AG04449 (cell line): ENCODE results near the gene PPP2R1B.

Source experiments
- CTCF ChIA-PET: fragments of 350-600 bp; formaldehyde crosslinking; extraction: SDS; loops from one replicate; lab custom pipeline; 2021; ENCODE audit warnings: antibody characterized with exemption; lab: Yijun Ruan, JAX
- POLR2A ChIA-PET: fragments of 400-600, 350-600 bp; formaldehyde crosslinking; extraction: SDS; loops from one replicate; lab custom pipeline; 2020; ENCODE audit warnings: antibody characterized with exemption, inconsistent platforms; lab: Yijun Ruan, JAX
- DNase-seq: peaks from one replicate; pipeline ENCODE4 v3.0.0-alpha.2; 2010; ENCODE audit warnings: low read depth, low spot score
- H3K4me3 ChIP-seq: 2 replicates; pipeline ENCODE4 v1.5.1; 2011; ENCODE audit warnings: low read depth, mild to moderate bottlenecking, control low read depth, low read length
- CTCF ChIP-seq: IDR thresholded peaks from one replicate; pipeline ENCODE4 v1.5.1; 2011; ENCODE audit warnings: mild to moderate bottlenecking, moderate library complexity, low read length, control low read depth, inconsistent platforms; ENCODE audit not compliant: insufficient read depth; ENCODE audit errors: missing control alignments

PPP2R1B gene

GRCh38 chr11:111797145-111797581 is 31.0 kb upstream of the PPP2R1B start:
- ChIA-PET CTCF (interaction anchor here (0.7 to 2.0 kb wide), 9 partner anchors 8 to 343 kb away, joined by 3 to 7 read pairs (median 3); no protein-coding TSS in a partner anchor), POLR2A (no interaction called here)
- no peak for DNase-seq
- no peak overlapping the region for H3K4me3 ChIP-seq
- no peak for TF ChIP-seq CTCF

GRCh38 chr11:111796696-111797095 is 30.5 kb upstream of the PPP2R1B start:
- CTCF ChIA-PET: interaction anchor here (1.2 to 3.4 kb wide), 7 partner anchors 11 to 234 kb away, joined by 3 to 9 read pairs (median 5); no protein-coding TSS in a partner anchor
- DNase-seq: no peak
- TF ChIP-seq CTCF: no peak
- POLR2A ChIA-PET: interaction anchor here (1.2 kb wide), 1 partner anchor 30 kb away, joined by 3 read pairs; no protein-coding TSS in a partner anchor
- H3K4me3 ChIP-seq: no peak overlapping the region

GRCh38 chr11:111795334-111795985 is 29.3 kb upstream of the PPP2R1B start:
- POLR2A ChIA-PET: interaction anchor here (1.2 kb wide), 1 partner anchor 28 kb away, joined by 3 read pairs; no protein-coding TSS in a partner anchor
- CTCF ChIA-PET: interaction anchor here (0.7 to 3.4 kb wide), 7 partner anchors 16 to 233 kb away, joined by 3 to 9 read pairs (median 4); no protein-coding TSS in a partner anchor

GRCh38 chr11:111793863-111794262 is 27.7 kb upstream of the PPP2R1B start:
- TF ChIP-seq CTCF: no peak
- no peak overlapping the region for H3K4me3 ChIP-seq
- DNase-seq: peak; percentile 57
- POLR2A ChIA-PET: interaction anchor here (0.7 kb wide), 1 partner anchor 16 kb away, joined by 3 read pairs; no protein-coding TSS in a partner anchor
- CTCF ChIA-PET: interaction anchor here (1.1 to 3.8 kb wide), 6 partner anchors 10 to 207 kb away, joined by 3 to 27 read pairs (median 10); no protein-coding TSS in a partner anchor

More at GRCh38 chr11:111795334-111795985, 29.3 kb upstream of the PPP2R1B start:
- no peak for TF ChIP-seq CTCF
- no peak overlapping the region for H3K4me3 ChIP-seq
- peak; percentile 46 for DNase-seq

GRCh38 chr11:111792955-111793500 is 26.8 kb upstream of the PPP2R1B start:
- no peak overlapping the region for H3K4me3 ChIP-seq
- ChIA-PET POLR2A (interaction anchor here (0.6 to 1.2 kb wide), 3 partner anchors 26 to 236 kb away, joined by 3 to 4 read pairs (median 4); no protein-coding TSS in a partner anchor), CTCF (interaction anchor here (1.0 to 3.8 kb wide), 7 partner anchors 11 to 206 kb away, joined by 3 to 27 read pairs (median 6); no protein-coding TSS in a partner anchor)

More at GRCh38 chr11:111792955-111793500, 26.8 kb upstream of the PPP2R1B start:
- DNase-seq: no peak
- no peak for TF ChIP-seq CTCF
